Measurements from ENCODE around the gene MLST8.

The MLST8 gene

DNA sequence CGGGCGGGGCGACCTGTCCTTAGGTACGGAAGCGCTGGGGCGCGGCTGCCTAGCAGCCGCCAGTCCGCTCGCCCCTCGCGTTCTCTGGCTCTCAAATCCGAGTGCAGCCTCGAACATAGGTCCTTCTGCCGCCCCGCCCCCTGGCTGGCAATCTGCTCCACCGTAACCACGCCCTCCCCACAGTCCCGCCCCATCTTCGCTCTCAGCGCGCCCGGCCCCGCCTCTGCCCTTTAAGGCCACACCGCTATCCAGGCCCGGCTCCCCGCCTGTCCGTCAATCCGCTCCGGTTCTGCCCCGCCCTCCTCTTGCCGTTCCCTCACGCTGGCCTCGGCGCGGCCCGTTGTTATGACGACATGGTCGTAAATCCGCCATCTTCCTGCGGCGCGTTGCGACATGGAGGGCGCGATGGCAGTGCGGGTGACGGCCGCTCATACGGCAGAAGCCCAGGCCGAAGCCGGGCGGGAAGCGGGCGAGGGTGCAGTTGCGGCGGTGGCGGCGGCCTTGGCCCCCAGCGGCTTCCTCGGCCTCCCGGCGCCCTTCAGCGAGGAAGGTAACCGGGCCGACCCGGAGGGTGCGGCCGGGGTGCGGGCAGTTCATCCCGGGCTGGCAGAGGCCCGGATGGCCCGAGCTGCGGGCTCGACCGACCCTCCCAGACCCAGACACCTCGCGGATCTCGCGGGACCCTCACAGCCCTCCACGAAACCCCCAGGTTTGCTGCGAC, 18.1 kb downstream of the MLST8 start, which contains the start of gene E4F1:
TSS of gene E4F1 (plus strand) at position 371 of the 721 bp plus-strand sequence. CDS start at position 394, 23 bp downstream.
- H3K79me2 ChIP-seq (ENCODE audit: low read length) = peaks cover 44% of the 10 kb centered on the region
- peak within 1 kb of the TSS; percentile 95 for H2AFZ ChIP-seq (ENCODE audit: low read length)
- no peaks in the 10 kb centered on the region for H3K36me3 ChIP-seq (replicated peaks; ENCODE audit: insufficient read depth, low read length)
- no peaks in the 10 kb centered on the region for H3K9me3 ChIP-seq (replicated peaks; ENCODE audit: insufficient read depth, low read length)
- no peaks in the 10 kb centered on the region for H3K4me1 ChIP-seq (ENCODE audit: low read length)
- H3K4me3 ChIP-seq (ENCODE audit: low read length) = peak within 1 kb of the TSS; percentile 98
- no peaks in the 10 kb centered on the region for H3K27me3 ChIP-seq (replicated peaks; ENCODE audit: insufficient read depth, low read length)
- 0 out of 2 replicates have a peak, but pooled peaks cover 3% of the 10 kb centered on the region for H3F3A ChIP-seq (ENCODE audit: insufficient read depth, low read length)
- H3K4me2 ChIP-seq (ENCODE audit: low read depth, low read length) = peak within 1 kb of the TSS; percentile 96
- H3K27ac ChIP-seq (ENCODE audit: low read length) = peak within 1 kb of the TSS; percentile 43; the same call in 1 of the 2 replicates
- TF ChIP-seq EZH2 (optimal IDR thresholded peaks at IDR 0.05; ENCODE audit: low read depth, low read length) (no peak), EZH2phosphoT487 (IDR thresholded peaks at IDR 0.05; ENCODE audit: low read length) (no peak)
- TF ChIP-seq, protein P1, sequence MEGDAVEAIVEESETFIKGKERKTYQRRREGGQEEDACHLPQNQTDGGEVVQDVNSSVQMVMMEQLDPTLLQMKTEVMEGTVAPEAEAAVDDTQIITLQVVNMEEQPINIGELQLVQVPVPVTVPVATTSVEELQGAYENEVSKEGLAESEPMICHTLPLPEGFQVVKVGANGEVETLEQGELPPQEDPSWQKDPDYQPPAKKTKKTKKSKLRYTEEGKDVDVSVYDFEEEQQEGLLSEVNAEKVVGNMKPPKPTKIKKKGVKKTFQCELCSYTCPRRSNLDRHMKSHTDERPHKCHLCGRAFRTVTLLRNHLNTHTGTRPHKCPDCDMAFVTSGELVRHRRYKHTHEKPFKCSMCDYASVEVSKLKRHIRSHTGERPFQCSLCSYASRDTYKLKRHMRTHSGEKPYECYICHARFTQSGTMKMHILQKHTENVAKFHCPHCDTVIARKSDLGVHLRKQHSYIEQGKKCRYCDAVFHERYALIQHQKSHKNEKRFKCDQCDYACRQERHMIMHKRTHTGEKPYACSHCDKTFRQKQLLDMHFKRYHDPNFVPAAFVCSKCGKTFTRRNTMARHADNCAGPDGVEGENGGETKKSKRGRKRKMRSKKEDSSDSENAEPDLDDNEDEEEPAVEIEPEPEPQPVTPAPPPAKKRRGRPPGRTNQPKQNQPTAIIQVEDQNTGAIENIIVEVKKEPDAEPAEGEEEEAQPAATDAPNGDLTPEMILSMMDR (IDR thresholded peaks at IDR 0.05; ENCODE audit: low read length) = no peak
- no peaks in the 10 kb centered on the region for H4K20me1 ChIP-seq (ENCODE audit: insufficient read depth, low read length)
- DNase-seq = peak; percentile 100
- peak within 1 kb of the TSS; percentile 95 for H3K9ac ChIP-seq (ENCODE audit: low read length)
- H3K9me2 ChIP-seq (replicated peaks; ENCODE audit: insufficient read depth, low read length) = no peaks in the 10 kb centered on the region

DNA sequence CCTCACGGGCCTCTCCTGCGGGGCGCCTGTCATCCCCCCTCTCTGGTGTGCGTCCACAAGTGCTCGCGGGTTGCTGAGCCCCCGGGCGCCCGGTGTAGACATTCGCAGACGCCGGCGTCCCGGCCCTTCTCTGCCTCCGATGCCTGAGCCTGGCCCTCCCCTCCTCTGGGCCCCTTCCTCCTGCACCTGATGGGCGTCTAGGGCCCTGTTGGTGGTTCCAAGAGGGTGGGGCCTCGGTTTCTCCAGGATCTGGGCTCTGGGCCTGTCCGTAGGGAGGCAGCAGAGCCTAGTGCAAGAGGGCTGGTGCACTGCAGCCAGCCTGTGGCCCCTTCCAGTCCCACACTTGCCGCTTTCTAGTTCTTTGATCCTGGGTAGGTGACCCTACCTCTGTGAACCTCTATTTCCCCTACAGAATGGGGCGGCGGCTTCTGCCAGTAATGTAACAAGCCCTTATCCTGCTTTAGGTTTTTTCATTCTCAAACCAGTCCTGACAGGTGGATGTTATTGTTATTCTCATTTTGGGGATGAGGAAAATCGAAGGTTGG, 18.8 kb downstream of the MLST8 start:
- Histone ChIP-seq H2AFZ (ENCODE audit: low read length) (peak overlapping the region; percentile 92), H3K27me3 (replicated peaks; ENCODE audit: insufficient read depth, low read length) (no peaks in the 10 kb centered on the region), H3K4me1 (ENCODE audit: low read length) (no peaks in the 10 kb centered on the region), H4K20me1 (ENCODE audit: insufficient read depth, low read length) (no peaks in the 10 kb centered on the region), H3K4me3 (ENCODE audit: low read length) (peak overlapping the region; percentile 98), H3K9me2 (replicated peaks; ENCODE audit: insufficient read depth, low read length) (no peaks in the 10 kb centered on the region), H3K27ac (ENCODE audit: low read length) (peak overlapping the region; percentile 43; the same call in 1 of the 2 replicates), H3K9me3 (replicated peaks; ENCODE audit: insufficient read depth, low read length) (no peaks in the 10 kb centered on the region), H3K9ac (ENCODE audit: low read length) (peak overlapping the region; percentile 95), H3K79me2 (ENCODE audit: low read length) (peaks cover 49% of the 10 kb centered on the region), H3K36me3 (replicated peaks; ENCODE audit: insufficient read depth, low read length) (no peaks in the 10 kb centered on the region), H3F3A (ENCODE audit: insufficient read depth, low read length) (0 out of 2 replicates have a peak, but pooled peaks cover 3% of the 10 kb centered on the region), H3K4me2 (ENCODE audit: low read depth, low read length) (peak overlapping the region; percentile 57)
- TF ChIP-seq, protein P1 (IDR thresholded peaks at IDR 0.05; ENCODE audit: low read length) = peak; percentile 26; the same call in 1 of the 2 replicates
- TF ChIP-seq EZH2phosphoT487 (IDR thresholded peaks at IDR 0.05; ENCODE audit: low read length) = no peak
- peak; percentile 49 for DNase-seq

DNA sequence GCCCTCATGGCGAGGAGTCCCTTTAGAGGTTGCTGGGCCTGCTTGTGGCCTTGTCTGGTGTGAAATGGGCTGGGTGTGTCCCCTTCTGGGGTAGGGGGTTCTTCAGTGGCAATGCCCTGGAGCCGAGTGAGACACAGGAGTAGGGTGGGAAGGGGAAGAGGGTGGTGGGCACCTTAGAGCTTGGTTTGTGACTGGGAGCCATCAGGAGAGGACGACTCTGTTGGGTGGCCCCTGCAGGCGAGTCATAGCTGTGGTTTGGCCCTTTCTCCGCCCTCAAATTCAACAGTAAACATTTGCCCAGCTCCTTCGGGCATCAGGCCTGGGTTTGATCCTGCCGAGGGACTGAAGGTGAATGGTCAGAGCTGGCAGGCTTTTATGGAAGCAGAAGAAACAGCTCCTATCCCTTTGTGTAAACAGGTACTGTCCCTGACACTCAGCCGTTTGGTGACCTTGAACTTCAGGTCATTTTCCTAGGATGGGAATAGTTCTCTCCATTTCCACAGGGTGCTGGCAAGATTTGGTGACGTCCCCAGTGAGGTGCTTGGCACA, 21.1 kb downstream of the MLST8 start:
- no peak for TF ChIP-seq EZH2phosphoT487 (IDR thresholded peaks at IDR 0.05; ENCODE audit: low read length)

More for the DNA sequence above, 21.1 kb downstream of the MLST8 start:
- no peak overlapping the region for H3K4me2 ChIP-seq (ENCODE audit: low read depth, low read length)
- H3K27ac ChIP-seq (ENCODE audit: low read length) = no peak overlapping the region
- H3K9ac ChIP-seq (ENCODE audit: low read length) = no peak overlapping the region
- H3K27me3 ChIP-seq (replicated peaks; ENCODE audit: insufficient read depth, low read length) = no peaks in the 10 kb centered on the region
- no peaks in the 10 kb centered on the region for H3K9me2 ChIP-seq (replicated peaks; ENCODE audit: insufficient read depth, low read length)
- H2AFZ ChIP-seq (ENCODE audit: low read length) = no peak overlapping the region
- no peaks in the 10 kb centered on the region for H3K4me1 ChIP-seq (ENCODE audit: low read length)
- H3K4me3 ChIP-seq (ENCODE audit: low read length) = no peak overlapping the region
- no peaks in the 10 kb centered on the region for H3K36me3 ChIP-seq (replicated peaks; ENCODE audit: insufficient read depth, low read length)
- peaks cover 53% of the 10 kb centered on the region for H3K79me2 ChIP-seq (ENCODE audit: low read length)
- H3F3A ChIP-seq (ENCODE audit: insufficient read depth, low read length) = 0 out of 2 replicates have a peak, but pooled peaks cover 3% of the 10 kb centered on the region
- no peak for DNase-seq
- H4K20me1 ChIP-seq (ENCODE audit: insufficient read depth, low read length) = no peaks in the 10 kb centered on the region
- no peaks in the 10 kb centered on the region for H3K9me3 ChIP-seq (replicated peaks; ENCODE audit: insufficient read depth, low read length)
